ENCODE data around the gene NTRK3.

GRCh38 chr15:88155310-88155709 lies 101.2 kb downstream of the NTRK3 start:
- no peak for TF ChIP-seq CTCF (IDR thresholded peaks at IDR 0.05; ENCODE audit: low read depth, low read length)
- TF ChIP-seq EZH2phosphoT487 (IDR thresholded peaks at IDR 0.05; ENCODE audit: low read depth): no peak
